ENCODE results near the gene HOXC6. TPM values are rescaled to one million over a fixed set of nuclear protein-coding genes. Genes with fewer than 3 reads are reported as not detected.

The HOXC6 gene
- total and polyA plus RNA-seq, 2 donors (not counting 3 experiments of a cell fraction or from before 2014, with no cell fraction given), result 0.58 to 0.72 TPM

- Histone ChIP-seq H3K36me3 (ENCODE audit: control insufficient read depth in 2 of 2, extremely low read depth in 1 of 2, insufficient read depth in 2 of 2, low read length in 2 of 2) (no peaks in the 10 kb centered on the region), H3K9me1 (replicated peaks; ENCODE audit: control insufficient read depth, extremely low read depth, insufficient read depth, low read length) (no peaks in the 10 kb centered on the region), H3K27me3 (ENCODE audit: control insufficient read depth in 2 of 2, insufficient read depth in 2 of 2, low read length in 2 of 2) (peaks cover 80 to 96% of the 10 kb centered on the region in 2 experiments), H4K20me1 (replicated peaks; ENCODE audit: control insufficient read depth, extremely low read depth, insufficient read depth, low read length) (no peaks in the 10 kb centered on the region), H3K9me3 (replicated peaks; ENCODE audit: control insufficient read depth, insufficient read depth, low read length) (no peaks in the 10 kb centered on the region), H3K4me3 (replicated peaks in 1 of 3; ENCODE audit: insufficient read depth in 1 of 3, low read depth in 1 of 3, low read length in 3 of 3) (no peak overlapping the region), H3K79me2 (ENCODE audit: control insufficient read depth, insufficient read depth, low read length) (no peaks in the 10 kb centered on the region), H3K9ac (replicated peaks; ENCODE audit: extremely low read depth, insufficient read depth, low read length) (no peak overlapping the region), H3K4me1 (ENCODE audit: control insufficient read depth, extremely low read depth, insufficient read depth, low read length) (no peaks in the 10 kb centered on the region), H2AFZ (ENCODE audit: low read depth, low read length) (no peak overlapping the region), H3K27ac (ENCODE audit: insufficient read depth, low read depth, low read length) (no peak overlapping the region), H3K4me2 (ENCODE audit: insufficient read depth, low read length) (no peak overlapping the region)
- DNase-seq (ENCODE audit: low read depth, low spot score), result no peak
- FAIRE-seq, result no peak
- ChIA-PET CTCF (interaction anchor here (1.4 kb wide), 1 partner anchor 20 kb away, joined by 4 read pairs; no protein-coding TSS in a partner anchor), POLR2A (interaction anchor here (0.7 kb wide), 1 partner anchor 123 kb away, joined by 4 read pairs; no protein-coding TSS in a partner anchor)
- intact Hi-C loops (cut with micrococcal nuclease), result no loop called here
- BruUV-seq (replicated peaks), result no TSS peak
- TF ChIP-seq FOS (IDR thresholded peaks at IDR 0.05; ENCODE audit: borderline replicate concordance, insufficient read depth, low read length) (no peak), POLR2A (IDR thresholded peaks at IDR 0.05; ENCODE audit: low read depth, low read length) (no peak), POLR2AphosphoS5 (IDR thresholded peaks at IDR 0.05; ENCODE audit: insufficient read depth, low read depth, low read length) (no peak), JUN (IDR thresholded peaks at IDR 0.05; ENCODE audit: borderline replicate concordance, insufficient read depth, insufficient read length, low read depth) (no peak), GATA2 (IDR thresholded peaks at IDR 0.05; ENCODE audit: insufficient read depth, insufficient read length, low read depth, low read length) (no peak), MYC (IDR thresholded peaks at IDR 0.05; ENCODE audit: low read depth, low read length) (no peak), EZH2 (IDR thresholded peaks at IDR 0.05; ENCODE audit: borderline replicate concordance, low read depth, low read length, severe bottlenecking) (no peak), CTCF (IDR thresholded peaks at IDR 0.05; ENCODE audit: extremely low read depth in 1 of 2, insufficient read depth in 1 of 2, low read depth in 1 of 2, low read length in 2 of 2) (no peak), MAX (IDR thresholded peaks at IDR 0.05; ENCODE audit: insufficient read depth, insufficient read length) (no peak)
- dilution Hi-C loops (cut with MboI; ENCODE audit: extremely low pct_ligation_motif_present, low sequenced_read_pairs), result no loop called here
Measured at GRCh38 chr12:54025499-54026405, 2.5 kb upstream of the HOXC6 start.
